Glutamatergic neuron (in vitro differentiated cells): Measurements from ENCODE around the gene GPER1. TPM values are rescaled to one million over a fixed set of nuclear protein-coding genes. Genes with fewer than 3 reads are reported as not detected.
A peak's percentile ranks its signal among the peaks of the same experiment; 100 is the strongest.

Source experiments
- DNase-seq: peaks from one replicate; pipeline ENCODE4 v3.0.0; 2022
- H3K27ac Mint-ChIP-seq: one replicate; pipeline ENCODE4 v1.8.0; 2020; ENCODE audit warnings: mild to moderate bottlenecking, mixed read lengths, inconsistent platforms; ENCODE audit not compliant: unreplicated experiment
- H3K27me3 Mint-ChIP-seq: one replicate; pipeline ENCODE4 v1.8.0; 2020; ENCODE audit warnings: mild to moderate bottlenecking, moderate library complexity, mixed read lengths, inconsistent platforms; ENCODE audit not compliant: unreplicated experiment
- H3K36me3 Mint-ChIP-seq: one replicate; pipeline ENCODE4 v1.8.0; 2020; ENCODE audit warnings: mild to moderate bottlenecking, mixed read lengths, inconsistent platforms; ENCODE audit not compliant: unreplicated experiment
- H3K4me1 Mint-ChIP-seq: one replicate; pipeline ENCODE4 v1.8.0; 2020; ENCODE audit warnings: mild to moderate bottlenecking, low read depth, mixed read lengths, inconsistent platforms; ENCODE audit not compliant: unreplicated experiment
- H3K4me3 Mint-ChIP-seq: one replicate; pipeline ENCODE4 v1.8.0; 2020; ENCODE audit warnings: mild to moderate bottlenecking, mixed read lengths, inconsistent platforms; ENCODE audit not compliant: unreplicated experiment
- H3K9me3 Mint-ChIP-seq: one replicate; pipeline ENCODE4 v1.8.0; 2020; ENCODE audit warnings: mild to moderate bottlenecking, moderate library complexity, mixed read lengths, inconsistent platforms; ENCODE audit not compliant: unreplicated experiment
- total RNA-seq: library from RNA; stranded (reverse); fragmentation: NEBNext Ultra II Directional; extraction: Animal tissue kit (Norgen Biotek cat#: 25700); gene quantifications from one replicate; pipeline ENCODE4 v1.2.1, GENCODE V29; 2021; ENCODE audit not compliant: unreplicated experiment
- TF ChIP-seq, protein P1 (sequence below): fragments of 200-600 bp; sonication (generic); IDR thresholded peaks from one replicate; pipeline ENCODE4 v1.5.0; 2021; ENCODE audit not compliant: partially characterized antibody, unreplicated experiment

GPER1 gene
- total RNA-seq, 1 donor from 2014 or later: 0.59 TPM

GRCh38 chr7:1099637-1100036 lies 11.7 kb downstream of the GPER1 start:
- H3K27me3 Mint-ChIP-seq: peaks cover 4% of the 10 kb centered on the region
- H3K36me3 Mint-ChIP-seq: peaks cover 15% of the 10 kb centered on the region
- no peak for DNase-seq
- TF ChIP-seq, protein P1, sequence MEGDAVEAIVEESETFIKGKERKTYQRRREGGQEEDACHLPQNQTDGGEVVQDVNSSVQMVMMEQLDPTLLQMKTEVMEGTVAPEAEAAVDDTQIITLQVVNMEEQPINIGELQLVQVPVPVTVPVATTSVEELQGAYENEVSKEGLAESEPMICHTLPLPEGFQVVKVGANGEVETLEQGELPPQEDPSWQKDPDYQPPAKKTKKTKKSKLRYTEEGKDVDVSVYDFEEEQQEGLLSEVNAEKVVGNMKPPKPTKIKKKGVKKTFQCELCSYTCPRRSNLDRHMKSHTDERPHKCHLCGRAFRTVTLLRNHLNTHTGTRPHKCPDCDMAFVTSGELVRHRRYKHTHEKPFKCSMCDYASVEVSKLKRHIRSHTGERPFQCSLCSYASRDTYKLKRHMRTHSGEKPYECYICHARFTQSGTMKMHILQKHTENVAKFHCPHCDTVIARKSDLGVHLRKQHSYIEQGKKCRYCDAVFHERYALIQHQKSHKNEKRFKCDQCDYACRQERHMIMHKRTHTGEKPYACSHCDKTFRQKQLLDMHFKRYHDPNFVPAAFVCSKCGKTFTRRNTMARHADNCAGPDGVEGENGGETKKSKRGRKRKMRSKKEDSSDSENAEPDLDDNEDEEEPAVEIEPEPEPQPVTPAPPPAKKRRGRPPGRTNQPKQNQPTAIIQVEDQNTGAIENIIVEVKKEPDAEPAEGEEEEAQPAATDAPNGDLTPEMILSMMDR: no peak
- peak overlapping the region; percentile 30 for H3K4me3 Mint-ChIP-seq
- H3K27ac Mint-ChIP-seq: peak overlapping the region; percentile 92
- peaks cover 25% of the 10 kb centered on the region for H3K4me1 Mint-ChIP-seq
- peaks cover 11% of the 10 kb centered on the region for H3K9me3 Mint-ChIP-seq

DNA sequence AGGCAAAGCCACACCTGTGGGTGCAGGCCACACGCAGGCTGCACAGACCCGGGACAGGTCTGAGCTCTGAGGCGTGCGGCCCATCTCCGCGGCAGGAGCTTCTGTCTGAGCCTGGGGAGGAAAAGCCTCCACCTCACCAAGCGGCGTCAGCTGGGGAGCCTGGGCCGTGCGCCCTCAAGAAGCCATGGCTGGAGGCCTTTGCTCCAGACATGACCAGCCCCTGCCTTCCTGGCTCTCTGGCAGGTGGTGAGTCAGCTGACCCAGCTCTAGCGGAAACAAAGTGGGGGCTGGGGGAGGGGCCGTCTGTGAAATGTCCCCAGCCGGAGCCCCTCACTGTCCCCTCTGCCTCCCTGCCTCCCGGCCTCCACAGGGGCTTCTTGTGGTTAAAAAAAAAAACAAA lies 12.5 kb downstream of the GPER1 start:
- Mint-ChIP-seq H3K9me3 (peaks cover 11% of the 10 kb centered on the region), H3K4me3 (no peak overlapping the region), H3K27ac (peak overlapping the region; percentile 92), H3K27me3 (peaks cover 4% of the 10 kb centered on the region), H3K4me1 (peaks cover 25% of the 10 kb centered on the region), H3K36me3 (peaks cover 15% of the 10 kb centered on the region)
- TF ChIP-seq, protein P1: no peak
- no peak for DNase-seq

DNA sequence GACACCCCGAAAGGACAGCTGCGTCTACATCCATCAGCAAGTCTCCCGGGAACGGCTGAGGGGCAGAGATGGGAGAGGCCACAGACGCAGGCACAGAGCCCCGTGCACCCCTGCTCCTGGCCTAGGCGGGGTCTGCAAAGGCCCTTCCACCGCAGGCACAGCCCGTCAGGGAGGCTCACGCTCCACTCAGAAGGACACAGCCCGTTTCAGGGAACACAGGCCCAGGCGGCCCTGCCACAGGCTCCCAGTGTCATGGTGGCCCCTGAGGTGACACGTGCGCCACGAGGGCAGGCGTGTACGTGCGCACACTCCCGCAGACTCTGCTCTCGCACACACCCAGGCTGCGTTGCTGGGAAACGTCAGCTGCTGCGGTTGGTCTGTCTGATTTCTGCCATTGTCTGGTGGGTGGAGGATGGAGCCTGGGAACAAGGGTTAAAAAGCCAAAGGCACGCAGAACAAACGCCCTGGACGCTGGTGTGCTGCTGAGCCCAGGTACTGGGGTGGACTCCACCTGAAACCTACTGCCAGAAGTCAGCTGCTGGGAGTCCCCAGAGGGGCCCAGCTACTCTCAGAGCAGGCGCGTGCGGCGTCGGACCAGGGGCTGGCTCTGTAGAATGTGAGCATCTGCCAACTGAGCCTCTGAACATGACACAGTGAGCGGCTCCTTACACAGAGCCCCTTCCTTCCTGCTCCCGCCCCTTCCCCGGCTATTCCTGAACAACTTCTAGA lies 13.1 kb downstream of the GPER1 start:
- TF ChIP-seq, protein P1: no peak
- peak overlapping the region; percentile 20 for H3K4me3 Mint-ChIP-seq
- DNase-seq: no peak
- H3K27ac Mint-ChIP-seq: peak overlapping the region; percentile 92
- peaks cover 4% of the 10 kb centered on the region for H3K27me3 Mint-ChIP-seq
- peaks cover 15% of the 10 kb centered on the region for H3K36me3 Mint-ChIP-seq
- H3K4me1 Mint-ChIP-seq: peaks cover 26% of the 10 kb centered on the region
- peaks cover 14% of the 10 kb centered on the region for H3K9me3 Mint-ChIP-seq

DNA sequence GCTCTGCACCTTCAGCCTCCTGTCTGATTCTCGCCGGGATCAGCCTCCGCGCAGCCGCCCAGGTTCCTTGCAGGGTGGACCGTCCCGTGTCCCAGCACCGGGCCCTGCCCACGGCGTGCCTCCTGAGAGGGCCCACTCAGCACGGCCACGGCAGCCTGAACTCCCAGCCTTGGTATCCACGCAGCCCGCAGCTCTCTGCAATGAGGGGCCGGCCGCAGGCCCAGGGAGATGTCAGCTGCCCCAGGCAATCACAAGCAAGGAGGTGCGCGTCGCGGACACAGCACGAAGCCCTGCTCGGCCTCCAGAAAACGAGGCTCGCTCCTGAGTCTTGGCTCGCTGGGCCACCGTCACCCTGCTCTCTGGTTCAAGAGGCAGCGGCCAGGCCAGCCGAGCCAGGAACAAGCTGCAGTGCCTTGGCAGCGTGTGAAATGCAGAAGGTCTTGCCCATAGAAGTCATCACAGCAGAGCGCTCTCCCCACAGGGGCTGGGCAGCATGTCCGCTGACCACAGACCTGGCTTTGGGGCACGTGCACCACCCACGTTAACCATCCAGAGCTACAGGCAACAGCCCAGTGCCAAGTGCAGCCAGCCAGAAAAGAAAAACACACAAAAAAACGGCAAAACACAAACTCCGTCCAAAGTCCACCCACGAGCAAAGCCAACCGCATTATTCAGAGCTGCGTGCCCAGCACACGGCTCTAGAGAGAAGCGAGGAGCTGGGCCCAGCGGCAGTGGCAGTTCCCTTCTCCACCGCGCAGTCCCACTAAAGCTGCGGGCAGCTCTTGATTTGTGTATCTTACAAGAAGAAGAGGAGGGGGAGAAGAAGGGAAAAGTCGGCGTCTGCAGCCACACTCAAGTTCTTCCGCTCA lies 13.9 kb downstream of the GPER1 start:
- H3K4me1 Mint-ChIP-seq: peaks cover 29% of the 10 kb centered on the region
- no peak for DNase-seq
- peaks cover 15% of the 10 kb centered on the region for H3K36me3 Mint-ChIP-seq
- H3K9me3 Mint-ChIP-seq: peaks cover 14% of the 10 kb centered on the region
- no peak overlapping the region for H3K4me3 Mint-ChIP-seq
- peak overlapping the region; percentile 92 for H3K27ac Mint-ChIP-seq
- TF ChIP-seq, protein P1: no peak
- peaks cover 7% of the 10 kb centered on the region for H3K27me3 Mint-ChIP-seq
